Liver (tissue), 9 donors: ENCODE measurements around the gene CRB1. TPM values are rescaled to one million over a fixed set of nuclear protein-coding genes. Genes with fewer than 3 reads are reported as not detected.

Source experiments
- DNase-seq: peaks from one replicate; pipeline ENCODE4 v3.0.0-alpha.2; 2017; ENCODE audit warnings: low spot score
- H3K27ac ChIP-seq, 2 donors: one replicate each; pipeline ENCODE4 v1.7.0; 2013; ENCODE audit warnings: inconsistent platforms in 2 of 2, low read length in 2 of 2, control low read depth in 1 of 2, low read depth in 1 of 2, mild to moderate bottlenecking in 1 of 2
- H3K27me3 ChIP-seq, 4 donors: one replicate each; pipeline versions ENCODE4 v1.6.1 to v1.7.0; 2013; ENCODE audit warnings: low read length in 3 of 4, inconsistent platforms in 1 of 4, mild to moderate bottlenecking in 1 of 4, moderate library complexity in 1 of 4; ENCODE audit not compliant: control insufficient read depth in 4 of 4, insufficient read depth in 4 of 4
- H3K36me3 ChIP-seq, 4 donors: one replicate each; pipeline versions ENCODE4 v1.6.1 to v1.7.0; 2013; ENCODE audit warnings: low read length in 3 of 4, mild to moderate bottlenecking in 3 of 4, low read depth in 1 of 4, moderate library complexity in 1 of 4; ENCODE audit not compliant: control insufficient read depth in 4 of 4, insufficient read depth in 3 of 4
- H3K4me1 ChIP-seq, 4 donors: one replicate each; pipeline versions ENCODE4 v1.6.1 to v1.7.0; 2013; ENCODE audit warnings: low read length in 3 of 4, mild to moderate bottlenecking in 3 of 4, moderate library complexity in 1 of 4; ENCODE audit not compliant: control insufficient read depth in 4 of 4, insufficient read depth in 4 of 4
- H3K4me3 ChIP-seq, 3 donors: one replicate each; pipeline versions ENCODE4 v1.6.1 to v1.7.0; 2013; ENCODE audit warnings: low read length in 3 of 3, control low read depth in 1 of 3, low read depth in 1 of 3, mild to moderate bottlenecking in 1 of 3
- H3K9ac ChIP-seq, 2 donors: one replicate each; pipeline ENCODE4 v1.7.0; 2013; ENCODE audit warnings: low read length in 2 of 2, mild to moderate bottlenecking in 2 of 2, moderate library complexity in 2 of 2, control low read depth in 1 of 2, low read depth in 1 of 2
- H3K9me3 ChIP-seq, 4 donors: one replicate each; pipeline versions ENCODE4 v1.6.1 to v1.7.0; 2013; ENCODE audit warnings: low read length in 3 of 4; ENCODE audit not compliant: control insufficient read depth in 4 of 4
- ATF3 ChIP-seq: IDR thresholded peaks from 2 replicates; pipeline ENCODE4 v1.6.1; 2016; ENCODE audit warnings: antibody characterized with exemption
- CTCF ChIP-seq: fragments of 150-350 bp; IDR thresholded peaks from 2 replicates; pipeline ENCODE4 v1.5.1; 2017; ENCODE audit warnings: improper control_type of control experiment, low read depth, low read length; ENCODE audit not compliant: missing input control
- EGR1 ChIP-seq, 2 donors: IDR thresholded peaks; 2 replicates each; pipeline ENCODE4 v1.6.1; 2016 to 2018; ENCODE audit warnings: antibody characterized with exemption in 2 of 2, low read depth in 2 of 2
- FOXA1 ChIP-seq: IDR thresholded peaks from 2 replicates; pipeline ENCODE4 v1.6.1; 2016; ENCODE audit warnings: antibody characterized with exemption
- FOXA2 ChIP-seq: IDR thresholded peaks from 2 replicates; pipeline ENCODE4 v1.6.1; 2016; ENCODE audit warnings: antibody characterized with exemption
- GABPA ChIP-seq, 2 donors: IDR thresholded peaks in 1 of 2; conservative IDR thresholded peaks in 1 of 2; 2 replicates each; pipeline ENCODE4 v1.6.1; 2016; ENCODE audit warnings: antibody characterized with exemption in 2 of 2, mild to moderate bottlenecking in 1 of 2, moderate library complexity in 1 of 2
- HNF4A ChIP-seq, 2 donors: conservative IDR thresholded peaks; 2 replicates each; pipeline ENCODE4 v1.6.1; 2016; ENCODE audit warnings: antibody characterized with exemption in 2 of 2, mild to moderate bottlenecking in 2 of 2
- HNF4G ChIP-seq: IDR thresholded peaks from 2 replicates; pipeline ENCODE4 v1.6.1; 2016; ENCODE audit warnings: antibody characterized with exemption
- JUND ChIP-seq, 2 donors: IDR thresholded peaks; 2 replicates each; pipeline ENCODE4 v1.6.1; 2016; ENCODE audit warnings: antibody characterized with exemption in 2 of 2
- MAX ChIP-seq: IDR thresholded peaks from 2 replicates; pipeline ENCODE4 v1.6.1; 2016; ENCODE audit warnings: antibody characterized with exemption
- NR2F2 ChIP-seq: IDR thresholded peaks from 2 replicates; pipeline ENCODE4 v1.6.1; 2016; ENCODE audit warnings: antibody characterized with exemption
- RAD21 ChIP-seq, 2 donors: IDR thresholded peaks; 2 replicates each; pipeline ENCODE4 v1.6.1; 2016; ENCODE audit warnings: antibody characterized with exemption in 2 of 2, mild to moderate bottlenecking in 2 of 2
- REST ChIP-seq: IDR thresholded peaks from 2 replicates; pipeline ENCODE4 v1.6.1; 2016; ENCODE audit warnings: antibody characterized with exemption, mild to moderate bottlenecking
- RXRA ChIP-seq, 2 donors: IDR thresholded peaks; 2 replicates each; pipeline ENCODE4 v1.6.1; 2017 to 2018; ENCODE audit warnings: antibody characterized with exemption in 2 of 2, mild to moderate bottlenecking in 1 of 2
- SP1 ChIP-seq: IDR thresholded peaks from 2 replicates; pipeline ENCODE4 v1.6.1; 2018; ENCODE audit warnings: antibody characterized with exemption, mild to moderate bottlenecking
- TAF1 ChIP-seq: conservative IDR thresholded peaks from 2 replicates; pipeline ENCODE4 v1.6.1; 2016; ENCODE audit warnings: antibody characterized with exemption, mild to moderate bottlenecking
- YY1 ChIP-seq: IDR thresholded peaks from 2 replicates; pipeline ENCODE4 v1.6.1; 2016; ENCODE audit warnings: antibody characterized with exemption, mild to moderate bottlenecking
- ZBTB33 ChIP-seq: IDR thresholded peaks from 2 replicates; pipeline ENCODE4 v1.6.1; 2016; ENCODE audit warnings: antibody characterized with exemption
- WGBS: extraction: QIAGEN DNeasy Blood & Tissue Kit; methylation state at CpG from one replicate; pipeline ENCODE4 v1.1.7; 2013; 5-methylcytosine and 5-hydroxymethylcytosine counted together
- polyA plus RNA-seq, 2 donors: library from polyadenylated mRNA; stranded (reverse) in 1 of 2; unstranded in 1 of 2; fragments of 200-250 nt in 1 of 2; fragments of >200 nt in 1 of 2; fragmentation: Nextera tagmentation in 1 of 2; extraction: Ambion mirVana in 1 of 2; gene quantifications; one replicate each; pipeline versions ENCODE4 v1.2.1 to v1.2.3, GENCODE V29; 2013 to 2015
- total RNA-seq, 2 donors: library from RNA; depleted of rRNA; stranded (reverse); fragments of >200 nt; gene quantifications; one replicate each; pipeline ENCODE4 v1.2.3, GENCODE V29; 2014
- donor health status: healthy.
- donor health status: healthy.
- donor health status: healthy.
- donor health status: healthy.
- donor health status: healthy.

The CRB1 gene
- total and polyA plus RNA-seq, 4 donors = 5.1 TPM; not detected in 3

GRCh38 chr1:197307136-197307535 lies 39.1 kb downstream of the CRB1 start:
- Histone ChIP-seq H3K4me1 (no peaks in the 10 kb centered on the region), H3K27me3 (no peaks in the 10 kb centered on the region), H3K9me3 (no peaks in the 10 kb centered on the region), H3K36me3 (no peaks in the 10 kb centered on the region), H3K4me3 (no peak overlapping the region), H3K9ac (no peak overlapping the region), H3K27ac (no peak overlapping the region)
- TF ChIP-seq JUND (IDR thresholded peaks at IDR 0.05) = no peak
- TF ChIP-seq HNF4A (conservative IDR thresholded peaks at IDR 0.05) = no peak
- no peak for TF ChIP-seq FOXA2
- no peak for TF ChIP-seq CTCF
- TF ChIP-seq GABPA (IDR thresholded peaks at IDR 0.05 in 1 of 2, conservative IDR thresholded peaks at IDR 0.05 in 1 of 2) = no peak
- no peak for TF ChIP-seq MAX
- TF ChIP-seq EGR1 (IDR thresholded peaks at IDR 0.05; ENCODE audit: low read depth in 2 of 2) = no peak
- no peak for TF ChIP-seq RAD21 (IDR thresholded peaks at IDR 0.05)
- no peak for TF ChIP-seq YY1
- no peak for TF ChIP-seq FOXA1
- TF ChIP-seq TAF1 = no peak
- no peak for TF ChIP-seq REST
- TF ChIP-seq ZBTB33 = no peak
- TF ChIP-seq NR2F2 = no peak
- no peak for TF ChIP-seq SP1
- TF ChIP-seq RXRA (IDR thresholded peaks at IDR 0.05) = no peak
- no peak for DNase-seq

GRCh38 chr1:197307551-197307950 lies 39.5 kb downstream of the CRB1 start:
- H3K27ac ChIP-seq = no peak overlapping the region
- no peaks in the 10 kb centered on the region for H3K36me3 ChIP-seq
- WGBS = 67% methylated on average over 3 of the region's 3 CpGs
- no peaks in the 10 kb centered on the region for H3K27me3 ChIP-seq
- H3K4me1 ChIP-seq = no peaks in the 10 kb centered on the region
- H3K9me3 ChIP-seq = no peaks in the 10 kb centered on the region
- TF ChIP-seq ZBTB33 (no peak), ATF3 (no peak), REST (no peak), JUND (IDR thresholded peaks at IDR 0.05) (no peak), RAD21 (IDR thresholded peaks at IDR 0.05) (no peak), SP1 (no peak), HNF4G (no peak), YY1 (no peak), TAF1 (no peak), FOXA2 (no peak)
- H3K9ac ChIP-seq = no peak overlapping the region
- no peak overlapping the region for H3K4me3 ChIP-seq
- DNase-seq = no peak
